HepG2 (cell line): ENCODE measurements around the gene CSNK1G1. TPM values are rescaled to one million over a fixed set of nuclear protein-coding genes. Genes with fewer than 3 reads are reported as not detected.

Source experiments
- ATAC-seq: fragments of 200-7000 bp; cut with Tn5 transposase; 3 replicates; pipeline ENCODE4 v1.9.1; 2020; ENCODE audit warnings: mild to moderate bottlenecking, moderate library complexity
- BruUV-seq: library from RNA; stranded (reverse); fragments of 400-500 nt; replicated peaks from 2 replicates; lab custom pipeline; 2021; lab: Mats Ljungman, UMichigan
- CTCF ChIA-PET: fragments of 300-600 bp; formaldehyde crosslinking; extraction: SDS; loops from one replicate; lab custom pipeline; 2021; ENCODE audit warnings: low total read pairs, inconsistent platforms, low intra/inter-chr PET ratio; lab: Yijun Ruan, JAX
- POLR2A ChIA-PET: fragments of 350-600 bp; sonication (Branson Sonifier 250); formaldehyde crosslinking; loops from one replicate; lab custom pipeline; 2020; ENCODE audit warnings: antibody characterized with exemption, inconsistent platforms; lab: Yijun Ruan, JAX
- DNase-seq: peaks from one replicate; pipeline ENCODE4 v3.0.0-alpha.2; 2015; ENCODE audit warnings: low spot score
- FAIRE-seq: peaks from 3 replicates; lab custom pipeline; 2011; peaks lifted over from hg19 to GRCh38; lab: Jason Lieb, UNC
- H2AFZ ChIP-seq: one replicate; pipeline ENCODE4 v1.6.1; 2011; ENCODE audit warnings: low read length, inconsistent platforms
- H3K27ac ChIP-seq: fragments of 300-600 bp; 3 replicates; pipeline ENCODE4 v1.8.0; 2011; ENCODE audit warnings: mixed run types, mild to moderate bottlenecking, mixed read lengths, low read length, inconsistent platforms; ENCODE audit not compliant: insufficient read depth; ENCODE audit errors: extremely low read length
- H3K27me3 ChIP-seq, 2 experiments: fragments of 200-600 bp in 1 of 2; 2 replicates in 1 of 2; 3 replicates in 1 of 2; pipeline versions ENCODE4 v1.6.0 to v1.8.0; 2011; ENCODE audit warnings: low read length in 2 of 2, mild to moderate bottlenecking in 2 of 2, moderate library complexity in 2 of 2, inconsistent platforms in 1 of 2; ENCODE audit not compliant: insufficient read depth in 2 of 2, control insufficient read depth in 1 of 2
- H3K36me3 ChIP-seq, 2 experiments: fragments of 200-600 bp in 1 of 2; replicated peaks in 1 of 2; 2 replicates in 1 of 2; 3 replicates in 1 of 2; pipeline versions ENCODE4 v1.5.1 to v1.8.0; 2011; ENCODE audit warnings: low read length in 2 of 2, inconsistent platforms in 1 of 2; ENCODE audit not compliant: insufficient read depth in 2 of 2, control insufficient read depth in 1 of 2
- H3K4me1 ChIP-seq: 2 replicates; pipeline ENCODE4 v1.5.1; 2012; ENCODE audit warnings: low read length, inconsistent platforms; ENCODE audit not compliant: insufficient read depth
- H3K4me2 ChIP-seq: 2 replicates; pipeline ENCODE4 v1.6.0; 2011; ENCODE audit warnings: low read depth, low read length, inconsistent platforms
- H3K4me3 ChIP-seq, 3 experiments: fragments of 200-600 bp in 1 of 3; sonication (generic), shearing (Covaris generic) in 1 of 3; replicated peaks in 1 of 3; 2 replicates each; pipeline ENCODE4 v1.5.1; 2011 to 2016; ENCODE audit warnings: low read length in 3 of 3, inconsistent platforms in 2 of 3, low read depth in 2 of 3, mild to moderate bottlenecking in 2 of 3, control low read depth in 1 of 3, mixed read lengths in 1 of 3; ENCODE audit not compliant: insufficient read depth in 1 of 3
- H3K79me2 ChIP-seq: one replicate; pipeline ENCODE4 v1.6.1; 2011; ENCODE audit warnings: low read length, inconsistent platforms; ENCODE audit not compliant: insufficient read depth
- H3K9ac ChIP-seq: 2 replicates; pipeline ENCODE4 v1.6.0; 2011; ENCODE audit warnings: mild to moderate bottlenecking, low read depth, low read length, inconsistent platforms; ENCODE audit not compliant: insufficient read depth
- H3K9me3 ChIP-seq: 2 replicates; pipeline ENCODE4 v1.5.1; 2012; ENCODE audit warnings: mild to moderate bottlenecking, low read length
- H4K20me1 ChIP-seq: 2 replicates; pipeline ENCODE4 v1.6.0; 2011; ENCODE audit warnings: inconsistent platforms, mild to moderate bottlenecking, low read length, moderate library complexity; ENCODE audit not compliant: insufficient read depth
- CC2D1A ChIP-seq: sonication (generic); formaldehyde crosslinking; IDR thresholded peaks from 2 replicates; pipeline ENCODE4 v1.8.1; 2023; ENCODE audit warnings: mild to moderate bottlenecking, missing genetic modification reagents
- CHD4 ChIP-seq: fragments of 200-600 bp; sonication (generic); IDR thresholded peaks from 2 replicates; pipeline ENCODE4 v1.7.0; 2017; ENCODE audit warnings: mild to moderate bottlenecking, low read length, borderline replicate concordance
- HIC2 ChIP-seq: sonication (generic); formaldehyde crosslinking; IDR thresholded peaks from 2 replicates; pipeline ENCODE4 v1.9.0; 2022; ENCODE audit warnings: low read depth, missing genetic modification reagents
- RORA ChIP-seq: sonication (generic); formaldehyde crosslinking; IDR thresholded peaks from 2 replicates; pipeline ENCODE4 v1.5.0; 2020; ENCODE audit warnings: mild to moderate bottlenecking, missing genetic modification reagents, moderate library complexity
- SMC3 ChIP-seq: IDR thresholded peaks from 2 replicates; pipeline ENCODE4 v1.6.1; 2011; ENCODE audit warnings: low read length, improper control_type of control experiment
- SP5 ChIP-seq: IDR thresholded peaks from 2 replicates; pipeline ENCODE4 v1.6.1; 2016; ENCODE audit warnings: low read depth, borderline replicate concordance
- SSRP1 ChIP-seq: IDR thresholded peaks from 2 replicates; pipeline ENCODE4 v1.6.1; 2016; ENCODE audit warnings: control low read depth
- TERF1 ChIP-seq: sonication (generic); formaldehyde crosslinking; IDR thresholded peaks from 2 replicates; pipeline ENCODE4 v1.8.0; 2022; ENCODE audit warnings: mild to moderate bottlenecking, missing genetic modification reagents, moderate library complexity
- ZFYVE20 ChIP-seq: sonication (generic); formaldehyde crosslinking; IDR thresholded peaks from 2 replicates; pipeline ENCODE4 v1.8.0; 2023; ENCODE audit warnings: low read depth, mild to moderate bottlenecking, moderate library complexity, missing genetic modification reagents, borderline replicate concordance
- ZNF569 ChIP-seq: sonication (generic); formaldehyde crosslinking; IDR thresholded peaks from 2 replicates; pipeline ENCODE4 v1.5.0; 2020; ENCODE audit warnings: mild to moderate bottlenecking, missing genetic modification reagents, moderate library complexity, borderline replicate concordance
- ZNF710 ChIP-seq: sonication (generic); formaldehyde crosslinking; IDR thresholded peaks from 2 replicates; pipeline ENCODE4 v1.5.0; 2020; ENCODE audit warnings: mild to moderate bottlenecking, missing genetic modification reagents, borderline replicate concordance
- WGBS: methylation state at CpG from one replicate; pipeline ENCODE4 v1.1.6; 2017; ENCODE audit warnings: low lambda C conversion rate; 5-methylcytosine and 5-hydroxymethylcytosine counted together
- in situ Hi-C: cut with HindIII; loops from 2 replicates; pipeline ENCODE4 v1.10.0; 2017; ENCODE audit warnings: low pct_unique_long_range_greater_than_20kb; ENCODE audit not compliant: extremely low pct_ligation_motif_present
- intact Hi-C: fragments of 100-400 bp; cut with micrococcal nuclease; formaldehyde crosslinking; loops from one replicate; pipeline ENCODE4 v1.10.0; 2022; ENCODE audit not compliant: unreplicated experiment
- polyA plus RNA-seq, 8 experiments: library from polyadenylated mRNA; depleted of rRNA in 3 of 8; stranded (reverse) in 7 of 8; unstranded in 1 of 8; fragments of >200 nt; fragmentation: Illumina TruSeq in 4 of 8; extraction: Trizol in 4 of 8; gene quantifications; 2 replicates each; pipeline versions ENCODE4 v1.2.1 to v1.2.3, GENCODE V29; 2011 to 2016; ENCODE audit warnings: low read depth in 4 of 8, missing spikeins in 1 of 8, mixed read lengths in 1 of 8; ENCODE audit not compliant: insufficient read depth in 1 of 8
- total RNA-seq, 5 experiments: library from RNA; depleted of rRNA; stranded (reverse); fragments of >200 nt; fragmentation: Illumina TruSeq; extraction: Trizol; gene quantifications; 2 replicates each; pipeline ENCODE4 v1.2.3, GENCODE V29; 2016; ENCODE audit warnings: low read depth in 1 of 5
- TF ChIP-seq, protein P1 (sequence below): sonication (generic); formaldehyde crosslinking; IDR thresholded peaks from 2 replicates; pipeline ENCODE4 v1.4.0; 2020; ENCODE audit warnings: missing genetic modification reagents
- TF ChIP-seq, protein P2 (sequence below): sonication (generic); formaldehyde crosslinking; IDR thresholded peaks from 2 replicates; pipeline ENCODE4 v1.4.0; 2020; ENCODE audit warnings: missing genetic modification reagents

CSNK1G1 gene
- total and polyA plus RNA-seq, 2 of the 13 experiments (the other 11 are each of a cell fraction or from before 2014, with no cell fraction given): 8.5 to 12.6 TPM

- Histone ChIP-seq H3K4me2 (no peak overlapping the region), H2AFZ (no peak overlapping the region), H3K79me2 (peaks cover 29% of the 10 kb centered on the region), H3K36me3 (peaks cover 0 to 5% of the 10 kb centered on the region in 2 experiments; a peak in 1 of 5 replicates), H3K9me3 (no peaks in the 10 kb centered on the region), H3K27ac (no peak overlapping the region), H4K20me1 (no peaks in the 10 kb centered on the region), H3K27me3 (no peaks in the 10 kb centered on the region), H3K4me3 (no peak overlapping the region), H3K4me1 (peaks cover 16% of the 10 kb centered on the region), H3K9ac (no peak overlapping the region)
- ATAC-seq: no peak
- ChIA-PET CTCF (no interaction called here), POLR2A (no interaction called here)
- 100% methylated on average over 2 of the region's 2 CpGs for WGBS
- no peak for FAIRE-seq
- DNase-seq: no peak
- no TSS peak for BruUV-seq
- TF ChIP-seq SSRP1 (no peak), ZNF710 (CRISPR knock-in tag) (no peak), RORA (CRISPR knock-in tag) (no peak), TERF1 (CRISPR knock-in tag) (no peak), ZFYVE20 (CRISPR knock-in tag) (no peak), CC2D1A (CRISPR knock-in tag) (no peak), SMC3 (no peak), CHD4 (no peak), HIC2 (CRISPR knock-in tag) (no peak), SP5 (CRISPR knock-in tag) (no peak), ZNF569 (CRISPR knock-in tag) (no peak)
- TF ChIP-seq, protein P1, sequence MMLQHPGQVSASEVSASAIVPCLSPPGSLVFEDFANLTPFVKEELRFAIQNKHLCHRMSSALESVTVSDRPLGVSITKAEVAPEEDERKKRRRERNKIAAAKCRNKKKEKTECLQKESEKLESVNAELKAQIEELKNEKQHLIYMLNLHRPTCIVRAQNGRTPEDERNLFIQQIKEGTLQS (CRISPR knock-in tag): no peak
- TF ChIP-seq, protein P2, sequence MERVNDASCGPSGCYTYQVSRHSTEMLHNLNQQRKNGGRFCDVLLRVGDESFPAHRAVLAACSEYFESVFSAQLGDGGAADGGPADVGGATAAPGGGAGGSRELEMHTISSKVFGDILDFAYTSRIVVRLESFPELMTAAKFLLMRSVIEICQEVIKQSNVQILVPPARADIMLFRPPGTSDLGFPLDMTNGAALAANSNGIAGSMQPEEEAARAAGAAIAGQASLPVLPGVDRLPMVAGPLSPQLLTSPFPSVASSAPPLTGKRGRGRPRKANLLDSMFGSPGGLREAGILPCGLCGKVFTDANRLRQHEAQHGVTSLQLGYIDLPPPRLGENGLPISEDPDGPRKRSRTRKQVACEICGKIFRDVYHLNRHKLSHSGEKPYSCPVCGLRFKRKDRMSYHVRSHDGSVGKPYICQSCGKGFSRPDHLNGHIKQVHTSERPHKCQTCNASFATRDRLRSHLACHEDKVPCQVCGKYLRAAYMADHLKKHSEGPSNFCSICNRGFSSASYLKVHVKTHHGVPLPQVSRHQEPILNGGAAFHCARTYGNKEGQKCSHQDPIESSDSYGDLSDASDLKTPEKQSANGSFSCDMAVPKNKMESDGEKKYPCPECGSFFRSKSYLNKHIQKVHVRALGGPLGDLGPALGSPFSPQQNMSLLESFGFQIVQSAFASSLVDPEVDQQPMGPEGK: no peak
- intact Hi-C loops: no loop called here
- in situ Hi-C loops: no loop called here
Observed at GRCh38 chr15:64349375-64349774, 6.6 kb downstream of the CSNK1G1 start.
